Hindlimb muscle (tissue), 1 donor: ENCODE measurements around the gene ITSN2. TPM values are rescaled to one million over a fixed set of nuclear protein-coding genes. Genes with fewer than 3 reads are reported as not detected.

Source experiments
- DNase-seq: peaks from one replicate; pipeline ENCODE4 v3.0.0-alpha.2; 2013
- polyA plus RNA-seq: library from polyadenylated mRNA; unstranded; fragments of 120-200 nt; gene quantifications from one replicate; pipeline ENCODE4 v1.2.1, GENCODE V29; 2013; ENCODE audit not compliant: insufficient read length

ITSN2 gene
- polyA plus RNA-seq, 1 donor: 20.2 TPM

- no peak for DNase-seq
Observed at GRCh38 chr2:24174851-24175277, 185.5 kb downstream of the ITSN2 start, which contains the start of gene FAM228A. FAM228A (plus strand) TSS chr2:24175053; CDS start chr2:24175481, 428 bp downstream.

DNA sequence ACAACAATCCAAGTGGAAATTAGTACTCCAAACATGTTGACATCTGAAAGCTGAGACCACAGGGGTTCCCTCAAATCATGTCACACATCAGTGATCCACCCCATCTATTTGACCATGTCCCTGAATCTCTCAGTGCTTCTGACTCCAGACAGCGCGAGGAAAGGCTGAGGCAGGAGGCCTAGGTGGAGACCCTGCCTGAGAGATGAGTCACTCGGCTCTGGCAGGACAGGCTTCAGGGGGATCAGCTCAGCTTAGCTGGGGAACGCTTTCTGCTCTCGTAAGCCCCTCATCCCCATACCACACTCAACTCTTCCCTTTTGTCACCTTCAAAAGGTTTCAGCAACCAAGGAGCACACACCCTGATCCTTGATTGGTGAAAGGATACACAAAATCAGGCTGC lies 191.3 kb downstream of the ITSN2 start:
- no peak for DNase-seq

- no peak for DNase-seq
Observed at GRCh38 chr2:24164416-24164973, 195.8 kb downstream of the ITSN2 start.

- DNase-seq: no peak
Observed at GRCh38 chr2:24163601-24164000, 196.7 kb downstream of the ITSN2 start.

DNA sequence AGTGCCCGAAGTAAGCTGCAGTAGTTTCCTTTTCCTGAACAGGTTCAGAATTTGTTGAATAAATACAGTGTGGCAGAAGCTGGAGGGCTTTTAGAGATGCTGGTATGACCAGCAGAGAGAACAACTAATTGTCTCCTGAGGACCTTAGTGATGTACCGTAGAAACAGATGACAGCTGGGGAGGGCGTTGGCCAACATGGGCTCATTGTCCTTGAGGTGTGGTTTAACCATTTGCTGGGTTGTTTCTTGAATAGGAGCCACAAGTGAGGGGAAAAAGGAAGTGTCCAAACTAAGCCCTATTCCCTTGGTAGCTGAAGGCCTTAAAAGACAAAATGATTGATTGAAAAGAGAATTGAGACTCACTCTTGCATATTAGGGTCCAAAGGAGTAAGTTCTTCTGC lies 197.2 kb downstream of the ITSN2 start:
- DNase-seq: no peak

- no peak for DNase-seq
Observed at GRCh38 chr2:24162494-24162893, 197.8 kb downstream of the ITSN2 start.

GRCh38 chr2:24160761-24161160 lies 199.6 kb downstream of the ITSN2 start:
- no peak for DNase-seq

DNA sequence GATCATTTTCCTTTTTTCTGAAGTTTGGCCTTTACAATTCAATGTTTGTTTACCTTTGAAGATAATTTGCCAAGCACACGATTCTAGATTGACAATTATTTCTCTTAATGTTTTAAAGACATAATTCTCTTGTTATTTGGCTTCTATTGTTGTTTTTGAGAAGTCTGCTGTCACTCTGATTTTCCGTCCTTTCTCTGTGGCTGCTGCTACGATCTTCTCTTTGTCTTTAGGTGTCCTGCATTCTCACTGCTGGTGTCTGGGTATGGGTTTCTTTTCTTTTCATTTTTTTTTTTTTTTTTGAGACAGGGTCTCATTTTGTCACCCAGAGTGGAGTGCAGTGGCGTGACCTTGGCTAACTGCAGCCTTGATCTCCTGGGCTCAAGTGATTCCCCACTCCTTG lies 200.6 kb downstream of the ITSN2 start:
- no peak for DNase-seq

DNA sequence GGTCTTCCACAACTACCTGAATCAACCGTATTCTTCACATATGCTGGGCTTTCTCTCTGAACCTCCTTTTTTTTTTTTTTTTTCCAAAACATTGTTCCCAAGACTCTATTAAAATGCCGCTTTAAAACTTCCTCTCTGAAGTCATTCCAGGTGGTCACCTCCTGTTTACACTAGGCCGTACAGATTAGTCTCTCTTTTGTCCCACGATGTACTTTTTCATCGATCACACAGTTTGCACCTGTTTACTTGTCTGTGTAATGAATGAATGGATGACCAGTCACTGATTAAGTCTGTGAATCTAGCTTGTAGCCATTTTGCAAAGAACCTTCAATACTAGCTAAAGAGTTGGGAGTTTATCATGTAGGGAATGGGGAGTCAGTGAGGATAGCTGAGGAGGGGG lies 202.2 kb downstream of the ITSN2 start:
- no peak for DNase-seq

DNA sequence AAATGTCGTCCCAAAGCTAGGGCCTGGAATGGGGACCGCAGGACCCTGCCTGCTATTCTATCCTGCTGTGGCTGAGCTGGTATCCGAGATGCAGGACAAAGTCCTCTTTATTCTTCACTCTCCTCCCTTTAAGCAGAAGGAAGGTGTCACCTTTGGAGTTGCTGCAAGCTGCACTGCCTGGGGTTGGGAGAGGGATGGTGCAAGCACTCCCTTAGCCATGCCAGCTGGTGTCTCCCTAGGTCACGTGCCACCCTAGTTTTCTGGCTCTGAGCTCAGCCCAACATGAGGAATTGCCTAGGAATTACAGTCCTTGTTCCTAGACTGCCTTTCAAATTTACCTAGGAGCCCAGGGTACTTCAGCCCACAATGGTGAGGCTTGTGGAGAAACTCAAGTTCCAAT lies 206.9 kb downstream of the ITSN2 start:
- no peak for DNase-seq

Other genes with a start within 250 kb of the ITSN2 start
- 1.7 TPM for gene PFN4, start 237.2 kb downstream of the ITSN2 start, polyA plus RNA-seq
- gene FAM228B, start 237.1 kb downstream of the ITSN2 start, polyA plus RNA-seq: 15.6 TPM
- gene FAM228A, start 185.5 kb downstream of the ITSN2 start, polyA plus RNA-seq: 0.37 TPM
- 132 TPM for gene NCOA1, start 130.7 kb upstream of the ITSN2 start, polyA plus RNA-seq